CD14-positive monocyte (primary cell): ENCODE results near the gene AIG1. TPM values are rescaled to one million over a fixed set of nuclear protein-coding genes. Genes with fewer than 3 reads are reported as not detected.

Experiments used
- DNase-seq, 3 donors: peaks; one replicate each; pipeline ENCODE4 v3.0.0-alpha.2; 2011 to 2022
- H2AFZ ChIP-seq: 2 replicates; pipeline ENCODE4 v1.6.0; 2012; ENCODE audit warnings: mild to moderate bottlenecking, low read depth, low read length, inconsistent platforms; ENCODE audit not compliant: insufficient read depth, poor library complexity, severe bottlenecking
- H3K27ac ChIP-seq, 2 donors: 1 replicate in 1 of 2; 2 replicates in 1 of 2; pipeline ENCODE4 v1.5.1; 2012 to 2013; ENCODE audit warnings: low read length in 2 of 2, control low read depth in 1 of 2, inconsistent platforms in 1 of 2, low read depth in 1 of 2, mild to moderate bottlenecking in 1 of 2
- H3K27me3 ChIP-seq, 2 donors: one replicate each; pipeline versions ENCODE4 v1.6.0 to v1.6.1; 2011 to 2013; ENCODE audit warnings: low read length in 2 of 2; ENCODE audit not compliant: control insufficient read depth in 2 of 2, insufficient read depth in 2 of 2
- H3K36me3 ChIP-seq, 2 donors: replicated peaks in 1 of 2; 1 replicate in 1 of 2; 2 replicates in 1 of 2; pipeline versions ENCODE4 v1.5.1 to v1.6.1; 2012 to 2013; ENCODE audit warnings: low read length in 2 of 2, control low read depth in 1 of 2, inconsistent platforms in 1 of 2, mild to moderate bottlenecking in 1 of 2; ENCODE audit not compliant: insufficient read depth in 2 of 2, control insufficient read depth in 1 of 2
- H3K4me1 ChIP-seq, 2 donors: 1 replicate in 1 of 2; 2 replicates in 1 of 2; pipeline versions ENCODE4 v1.5.1 to v1.6.1; 2012 to 2013; ENCODE audit warnings: low read length in 2 of 2, control low read depth in 1 of 2, inconsistent platforms in 1 of 2, mild to moderate bottlenecking in 1 of 2, moderate library complexity in 1 of 2; ENCODE audit not compliant: insufficient read depth in 2 of 2, control insufficient read depth in 1 of 2
- H3K4me2 ChIP-seq: replicated peaks from 2 replicates; pipeline ENCODE3; 2012; ENCODE audit warnings: low read length, moderate library complexity, mild to moderate bottlenecking; ENCODE audit not compliant: poor library complexity, severe bottlenecking; ENCODE audit errors: extremely low read depth
- H3K4me3 ChIP-seq, 3 experiments: fragments of 200-600 bp in 1 of 3; sonication (generic) in 1 of 3; replicated peaks in 1 of 3; 1 replicate in 2 of 3; 2 replicates in 1 of 3; pipeline ENCODE4 v1.5.1; 2011 to 2013; ENCODE audit warnings: low read length in 3 of 3, mild to moderate bottlenecking in 3 of 3, control low read depth in 2 of 3, low read depth in 2 of 3, inconsistent platforms in 1 of 3, moderate library complexity in 1 of 3
- H3K79me2 ChIP-seq: 2 replicates; pipeline ENCODE4 v1.6.0; 2012; ENCODE audit warnings: mild to moderate bottlenecking, control low read depth, inconsistent platforms, low read length, moderate library complexity; ENCODE audit not compliant: insufficient read depth
- H3K9ac ChIP-seq: 2 replicates; pipeline ENCODE4 v1.6.0; 2017; ENCODE audit warnings: low read length, mild to moderate bottlenecking; ENCODE audit not compliant: insufficient read depth, poor library complexity, severe bottlenecking
- H3K9me3 ChIP-seq, 2 donors: replicated peaks in 1 of 2; 1 replicate in 1 of 2; 2 replicates in 1 of 2; pipeline versions ENCODE4 v1.5.1 to v1.6.1; 2012 to 2013; ENCODE audit warnings: low read length in 2 of 2, control low read depth in 1 of 2; ENCODE audit not compliant: control insufficient read depth in 1 of 2, insufficient read depth in 1 of 2
- H4K20me1 ChIP-seq: 2 replicates; pipeline ENCODE4 v1.6.0; 2012; ENCODE audit warnings: mild to moderate bottlenecking, low read length, control low read depth, moderate library complexity; ENCODE audit not compliant: insufficient read depth
- H3K27ac Mint-ChIP-seq, 7 donors: one replicate each; pipeline ENCODE4 v1.8.0; 2020; ENCODE audit warnings: mild to moderate bottlenecking in 7 of 7, mixed read lengths in 7 of 7, moderate library complexity in 6 of 7, inconsistent platforms in 2 of 7
- H3K27me3 Mint-ChIP-seq, 3 donors: one replicate each; pipeline ENCODE4 v1.8.0; 2021 to 2022; ENCODE audit warnings: low read depth in 3 of 3, mild to moderate bottlenecking in 3 of 3, mixed read lengths in 3 of 3, moderate library complexity in 3 of 3, inconsistent platforms in 1 of 3
- H3K36me3 Mint-ChIP-seq, 2 donors: one replicate each; pipeline ENCODE4 v1.8.0; 2020; ENCODE audit warnings: mixed read lengths in 2 of 2, inconsistent platforms in 1 of 2, mild to moderate bottlenecking in 1 of 2
- H3K4me1 Mint-ChIP-seq: one replicate; pipeline ENCODE4 v1.8.0; 2020; ENCODE audit warnings: mild to moderate bottlenecking, mixed read lengths
- H3K4me3 Mint-ChIP-seq, 2 donors: one replicate each; pipeline ENCODE4 v1.8.0; 2020; ENCODE audit warnings: mild to moderate bottlenecking in 2 of 2, mixed read lengths in 2 of 2, moderate library complexity in 1 of 2
- H3K9me3 Mint-ChIP-seq, 7 donors: one replicate each; pipeline ENCODE4 v1.8.0; 2020 to 2022; ENCODE audit warnings: mixed read lengths in 7 of 7, mild to moderate bottlenecking in 6 of 7, moderate library complexity in 6 of 7, inconsistent platforms in 2 of 7
- WGBS: methylation state at CpG from one replicate; pipeline ENCODE4 v1.1.5; 2013; ENCODE audit warnings: missing lambda C conversion rate; ENCODE audit not compliant: insufficient coverage; 5-methylcytosine and 5-hydroxymethylcytosine counted together
- intact Hi-C, 2 donors: fragments of 100-400 bp; cut with micrococcal nuclease; formaldehyde crosslinking; loops; one replicate each; pipeline versions ENCODE4 v1.15.0 to v1.15.1; 2023
- polyA plus RNA-seq, 3 donors: library from polyadenylated mRNA; depleted of rRNA in 1 of 3; unstranded in 2 of 3; stranded (reverse) in 1 of 3; fragments of 300-500 nt in 2 of 3; fragments of >200 nt in 1 of 3; fragmentation: Illumina TruSeq in 2 of 3; gene quantifications; 1 replicate in 2 of 3; 2 replicates in 1 of 3; pipeline ENCODE4 v1.2.3, GENCODE V29; 2012 to 2021
- TF ChIP-seq, protein P1 (sequence below): fragments of 200-600 bp; IDR thresholded peaks from one replicate; pipeline ENCODE4 v1.8.0; 2022; ENCODE audit warnings: antibody characterized with exemption, mild to moderate bottlenecking

Gene AIG1
- polyA plus RNA-seq, 3 donors: 6.7 to 7.6 (median 6.8) TPM

DNA sequence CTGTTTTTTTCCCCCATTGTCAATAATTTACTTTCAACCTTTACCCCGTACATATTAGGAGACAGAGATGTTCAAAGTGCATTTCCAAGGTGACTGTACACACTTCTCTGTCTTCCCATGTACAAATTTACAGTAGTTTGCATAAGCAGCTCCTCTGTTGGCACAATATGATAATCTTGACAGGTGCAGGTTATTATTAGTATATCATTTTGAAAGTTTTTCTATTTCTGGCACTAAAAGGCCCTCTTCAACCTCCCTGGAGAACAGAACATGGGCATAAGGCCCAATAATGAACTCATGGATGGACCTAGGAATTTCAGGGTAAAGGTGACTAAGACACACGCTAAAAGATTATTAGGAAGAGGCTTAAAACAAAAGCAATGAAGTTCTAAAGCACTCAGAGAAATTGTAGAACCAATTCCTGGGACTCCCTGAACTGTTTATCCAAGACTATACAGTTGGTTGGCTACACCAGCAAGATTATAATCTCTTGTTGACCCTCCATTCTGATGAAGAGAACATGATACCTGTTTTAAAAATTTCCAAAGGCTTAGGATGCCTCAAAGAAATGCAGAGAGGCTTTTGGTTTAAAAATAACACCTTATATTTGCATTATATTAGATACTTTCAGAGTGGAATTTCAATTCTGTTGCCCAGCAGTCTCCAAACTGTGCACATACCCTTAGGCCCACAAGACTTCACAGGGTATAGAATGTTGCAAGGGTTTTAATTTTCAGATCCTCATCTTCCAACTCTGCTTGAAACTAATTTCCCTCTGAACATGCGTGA lies 1.1 kb downstream of the AIG1 start:
- intact Hi-C loops: loop anchor here in 1 of 2 donors (10.0 kb wide), 2 partner anchors 117 to 483 kb away; partner anchors contain the start of gene HIVEP2
- peak overlapping the region; percentile 88 to 91 for H3K4me3 Mint-ChIP-seq
- peaks cover 0 to 2% (median 0%) of the 10 kb centered on the region in 3 donors for H3K27me3 Mint-ChIP-seq
- DNase-seq: no peak
- H3K4me1 ChIP-seq: peaks cover 15 to 19% of the 10 kb centered on the region in 2 donors
- H3K4me1 Mint-ChIP-seq: peaks cover 16% of the 10 kb centered on the region
- no peak overlapping the region for H3K27ac ChIP-seq
- no peaks in the 10 kb centered on the region for H3K27me3 ChIP-seq
- no peaks in the 10 kb centered on the region for H3K9me3 Mint-ChIP-seq
- no peaks in the 10 kb centered on the region for H3K79me2 ChIP-seq
- peak overlapping the region in 1 of 3 experiments; percentile 76 for H3K4me3 ChIP-seq
- H3K9ac ChIP-seq: no peak overlapping the region
- H3K36me3 ChIP-seq: no peaks in the 10 kb centered on the region
- no peaks in the 10 kb centered on the region for H3K36me3 Mint-ChIP-seq
- peak overlapping the region; percentile 77 for H3K4me2 ChIP-seq
- TF ChIP-seq, protein P1, sequence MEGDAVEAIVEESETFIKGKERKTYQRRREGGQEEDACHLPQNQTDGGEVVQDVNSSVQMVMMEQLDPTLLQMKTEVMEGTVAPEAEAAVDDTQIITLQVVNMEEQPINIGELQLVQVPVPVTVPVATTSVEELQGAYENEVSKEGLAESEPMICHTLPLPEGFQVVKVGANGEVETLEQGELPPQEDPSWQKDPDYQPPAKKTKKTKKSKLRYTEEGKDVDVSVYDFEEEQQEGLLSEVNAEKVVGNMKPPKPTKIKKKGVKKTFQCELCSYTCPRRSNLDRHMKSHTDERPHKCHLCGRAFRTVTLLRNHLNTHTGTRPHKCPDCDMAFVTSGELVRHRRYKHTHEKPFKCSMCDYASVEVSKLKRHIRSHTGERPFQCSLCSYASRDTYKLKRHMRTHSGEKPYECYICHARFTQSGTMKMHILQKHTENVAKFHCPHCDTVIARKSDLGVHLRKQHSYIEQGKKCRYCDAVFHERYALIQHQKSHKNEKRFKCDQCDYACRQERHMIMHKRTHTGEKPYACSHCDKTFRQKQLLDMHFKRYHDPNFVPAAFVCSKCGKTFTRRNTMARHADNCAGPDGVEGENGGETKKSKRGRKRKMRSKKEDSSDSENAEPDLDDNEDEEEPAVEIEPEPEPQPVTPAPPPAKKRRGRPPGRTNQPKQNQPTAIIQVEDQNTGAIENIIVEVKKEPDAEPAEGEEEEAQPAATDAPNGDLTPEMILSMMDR: no peak
- peak overlapping the region; percentile 94 for H2AFZ ChIP-seq
- H3K27ac Mint-ChIP-seq: peak overlapping the region in 4 of 7 donors; percentile 58 to 98 (median 83)
- no peaks in the 10 kb centered on the region for H3K9me3 ChIP-seq
- WGBS: no CpG with 5 or more reads among the region's 3 CpGs
- H4K20me1 ChIP-seq: no peaks in the 10 kb centered on the region

DNA sequence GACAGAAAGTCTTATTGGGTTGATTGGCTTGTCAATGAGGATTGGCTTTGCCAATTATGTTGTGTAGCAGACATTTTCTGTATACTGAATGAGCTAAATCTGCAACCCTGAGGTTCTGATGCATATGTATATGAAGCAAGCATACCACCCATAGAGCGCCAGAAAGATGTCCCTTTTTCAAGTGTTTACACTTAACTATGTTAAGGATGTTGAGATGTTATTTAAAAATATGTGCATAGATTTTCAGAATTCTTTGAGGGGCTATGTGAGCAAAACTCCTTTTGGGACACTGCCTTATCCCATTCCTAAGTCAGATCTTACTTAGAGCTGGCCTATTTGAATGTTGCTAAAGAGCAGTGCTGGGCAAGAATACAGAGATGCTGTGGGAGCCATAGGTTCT lies 1.9 kb downstream of the AIG1 start:
- Mint-ChIP-seq H3K4me3 (no peak overlapping the region), H3K27ac (no peak overlapping the region), H3K27me3 (peaks cover 0 to 2% (median 0%) of the 10 kb centered on the region in 3 donors), H3K36me3 (no peaks in the 10 kb centered on the region), H3K9me3 (no peaks in the 10 kb centered on the region), H3K4me1 (peaks cover 16% of the 10 kb centered on the region)
- Histone ChIP-seq H4K20me1 (no peaks in the 10 kb centered on the region), H3K9ac (no peak overlapping the region), H3K4me1 (peaks cover 15 to 19% of the 10 kb centered on the region in 2 donors), H3K36me3 (no peaks in the 10 kb centered on the region), H3K9me3 (no peaks in the 10 kb centered on the region), H3K4me3 (no peak overlapping the region), H3K27me3 (no peaks in the 10 kb centered on the region), H2AFZ (no peak overlapping the region), H3K27ac (no peak overlapping the region), H3K79me2 (no peaks in the 10 kb centered on the region), H3K4me2 (no peak overlapping the region)
- no CpG with 5 or more reads among the region's 1 CpG for WGBS
- TF ChIP-seq, protein P1: no peak
- intact Hi-C loops: loop anchor here in 1 of 2 donors (10.0 kb wide), 2 partner anchors 118 to 482 kb away; partner anchors contain the start of gene HIVEP2
- no peak for DNase-seq
